ENCODE measurements around the gene NAP1L1. TPM values are rescaled to one million over a fixed set of nuclear protein-coding genes. Genes with fewer than 3 reads are reported as not detected.

NAP1L1 gene
- 100 to 1,000 TPM in 3 of 4 donors, 10 to 100 TPM in 1; 78.9 to 191 (median 150) TPM for total RNA-seq

DNA sequence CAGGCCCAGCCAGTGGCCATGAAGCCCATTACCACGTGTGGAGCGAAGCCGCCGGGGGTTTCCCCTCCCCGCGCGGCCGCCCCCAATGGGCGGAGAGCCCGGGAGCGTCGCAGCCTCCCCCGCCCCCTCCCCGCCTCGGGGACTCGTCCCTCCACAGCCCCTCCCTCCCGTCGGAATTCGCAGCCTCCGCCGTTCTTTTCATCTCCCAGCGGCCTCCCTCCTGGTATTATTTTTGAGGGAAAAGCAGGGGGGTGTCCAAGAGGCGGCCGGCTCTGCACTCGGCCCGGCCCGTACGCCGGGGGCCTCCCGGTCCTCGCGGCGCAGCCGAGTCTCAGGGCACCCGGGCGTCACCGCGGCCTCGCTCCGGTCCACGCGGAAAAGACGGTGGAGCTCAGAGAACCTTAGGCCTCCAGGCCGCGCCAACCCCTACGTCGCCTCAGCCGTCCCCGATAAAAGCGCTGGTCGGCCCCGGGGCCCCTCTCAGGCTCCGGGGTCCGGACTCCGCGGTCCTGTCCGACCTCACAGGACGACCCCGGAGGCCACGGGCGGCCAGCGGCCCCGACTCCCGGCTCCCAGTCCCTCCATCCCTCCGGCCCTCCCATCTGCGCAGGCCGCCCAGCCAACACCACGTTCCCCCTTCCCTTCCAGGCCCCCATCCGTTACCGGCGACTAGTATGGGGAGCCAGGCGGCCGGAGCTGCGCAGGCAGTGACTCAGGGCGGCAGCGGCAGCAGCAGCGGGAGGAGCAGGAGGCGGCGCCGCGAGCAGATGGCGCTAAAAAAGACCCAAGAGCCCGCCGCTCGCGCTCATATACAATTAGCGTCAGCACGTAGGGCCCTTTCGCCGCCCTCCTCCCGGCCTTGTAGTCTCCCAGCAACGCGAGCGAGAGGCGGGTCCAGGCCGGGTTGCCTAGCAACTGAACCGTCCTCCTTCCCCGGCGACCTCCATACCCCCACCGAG lies at the start of gene NAP1L1:
Gene NAP1L1 (minus strand): TSS at position 782 of the 959 bp plus-strand sequence. CDS start 10,466 bp downstream, outside the sequence.
- TF ChIP-seq EP300 (IDR thresholded peaks at IDR 0.05; ENCODE audit: low read depth): no peak
- TF ChIP-seq, protein P1, sequence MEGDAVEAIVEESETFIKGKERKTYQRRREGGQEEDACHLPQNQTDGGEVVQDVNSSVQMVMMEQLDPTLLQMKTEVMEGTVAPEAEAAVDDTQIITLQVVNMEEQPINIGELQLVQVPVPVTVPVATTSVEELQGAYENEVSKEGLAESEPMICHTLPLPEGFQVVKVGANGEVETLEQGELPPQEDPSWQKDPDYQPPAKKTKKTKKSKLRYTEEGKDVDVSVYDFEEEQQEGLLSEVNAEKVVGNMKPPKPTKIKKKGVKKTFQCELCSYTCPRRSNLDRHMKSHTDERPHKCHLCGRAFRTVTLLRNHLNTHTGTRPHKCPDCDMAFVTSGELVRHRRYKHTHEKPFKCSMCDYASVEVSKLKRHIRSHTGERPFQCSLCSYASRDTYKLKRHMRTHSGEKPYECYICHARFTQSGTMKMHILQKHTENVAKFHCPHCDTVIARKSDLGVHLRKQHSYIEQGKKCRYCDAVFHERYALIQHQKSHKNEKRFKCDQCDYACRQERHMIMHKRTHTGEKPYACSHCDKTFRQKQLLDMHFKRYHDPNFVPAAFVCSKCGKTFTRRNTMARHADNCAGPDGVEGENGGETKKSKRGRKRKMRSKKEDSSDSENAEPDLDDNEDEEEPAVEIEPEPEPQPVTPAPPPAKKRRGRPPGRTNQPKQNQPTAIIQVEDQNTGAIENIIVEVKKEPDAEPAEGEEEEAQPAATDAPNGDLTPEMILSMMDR (IDR thresholded peaks at IDR 0.05): no peak
- TF ChIP-seq POLR2A (IDR thresholded peaks at IDR 0.05): peak; percentile 89
- TF ChIP-seq POLR2AphosphoS5 (IDR thresholded peaks at IDR 0.05): peak; percentile 88 to 92 (median 92)
- Histone ChIP-seq H3K4me1 (peaks cover 0 to 33% (median 19%) of the 10 kb centered on the region in 4 donors), H3K4me3 (peak within 1 kb of the TSS; percentile 74 to 97 (median 84)), H3K36me3 (no peaks in the 10 kb centered on the region), H3K27ac (peak within 1 kb of the TSS; percentile 97 to 99 (median 98)), H3K27me3 (no peaks in the 10 kb centered on the region), H3K9me3 (peaks cover 0 to 1% of the 10 kb centered on the region in 2 donors)
- in situ Hi-C loops (cut with MboI; ENCODE audit: low pct_ligation_motif_present in 1 of 4, low pct_unique_long_range_greater_than_20kb in 1 of 4, low sequenced_read_pairs in 3 of 4): loop anchor here in 2 of 4 donors (25.0 kb wide), 1 partner anchor 478 kb away; the partner anchor contains the start of gene OSBPL8 (in 2 of the 2)
- 1% methylated on average over 98 of the region's 100 CpGs; no CpG with 5 or more reads in 1 of the 2 donors for WGBS, 2 donors (ENCODE audit: low coverage in 1 of 2)
- DNase-seq: peak; percentile 97
- intact Hi-C loops (cut with DNase I; ENCODE audit: low total_unique reads): no loop called here

DNA sequence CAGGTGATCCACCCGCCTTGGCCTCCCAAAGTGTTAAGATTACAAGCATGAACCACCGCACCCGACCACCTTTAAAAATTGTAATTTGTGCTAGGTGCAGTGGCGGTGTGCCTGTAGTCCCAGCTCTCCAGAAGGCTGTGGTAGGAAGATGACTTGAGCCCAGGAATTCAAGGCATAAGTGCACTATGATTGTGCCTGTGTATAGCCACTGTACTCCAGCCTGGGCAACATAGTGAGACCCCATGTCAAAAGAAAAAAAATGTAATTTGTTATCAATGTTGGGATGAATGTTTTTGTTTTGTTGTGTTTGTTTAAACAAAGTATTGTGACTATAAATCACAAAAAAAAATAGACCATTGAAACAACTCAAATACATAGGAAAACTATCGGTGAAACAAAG lies 43.1 kb upstream of the NAP1L1 start:
- intact Hi-C loops (cut with DNase I; ENCODE audit: low total_unique reads) (no loop called here), in situ Hi-C loops (cut with MboI; ENCODE audit: low pct_ligation_motif_present in 1 of 4, low pct_unique_long_range_greater_than_20kb in 1 of 4, low sequenced_read_pairs in 3 of 4) (no loop called here)
- no peak overlapping the region for H3K4me3 ChIP-seq
- H3K36me3 ChIP-seq: no peaks in the 10 kb centered on the region
- H3K27ac ChIP-seq: no peak overlapping the region
- 80 to 91% methylated on average over 1 to 5 of the region's 5 CpGs for WGBS, 2 donors (ENCODE audit: low coverage in 1 of 2)
- H3K4me1 ChIP-seq: no peaks in the 10 kb centered on the region
- TF ChIP-seq POLR2AphosphoS5 (IDR thresholded peaks at IDR 0.05): no peak
- no peak for TF ChIP-seq POLR2A (IDR thresholded peaks at IDR 0.05)
- H3K27me3 ChIP-seq: no peaks in the 10 kb centered on the region
- no peaks in the 10 kb centered on the region for H3K9me3 ChIP-seq
- no peak for DNase-seq

GRCh38 chr12:76124456-76124855 lies 40.0 kb upstream of the NAP1L1 start:
- Histone ChIP-seq H3K9me3 (no peaks in the 10 kb centered on the region), H3K4me1 (no peaks in the 10 kb centered on the region), H3K4me3 (no peak overlapping the region), H3K27me3 (no peaks in the 10 kb centered on the region), H3K36me3 (no peaks in the 10 kb centered on the region), H3K27ac (no peak overlapping the region)
- in situ Hi-C loops (cut with MboI; ENCODE audit: low pct_ligation_motif_present in 1 of 4, low pct_unique_long_range_greater_than_20kb in 1 of 4, low sequenced_read_pairs in 3 of 4) (no loop called here), intact Hi-C loops (cut with DNase I; ENCODE audit: low total_unique reads) (no loop called here)
- DNase-seq: no peak
- WGBS, 2 donors (ENCODE audit: low coverage in 1 of 2): 59 to 72% methylated on average over 5 of the region's 5 CpGs
- TF ChIP-seq EP300 (IDR thresholded peaks at IDR 0.05; ENCODE audit: low read depth): no peak
- no peak for TF ChIP-seq POLR2A (IDR thresholded peaks at IDR 0.05)
- TF ChIP-seq POLR2AphosphoS5 (IDR thresholded peaks at IDR 0.05): no peak

DNA sequence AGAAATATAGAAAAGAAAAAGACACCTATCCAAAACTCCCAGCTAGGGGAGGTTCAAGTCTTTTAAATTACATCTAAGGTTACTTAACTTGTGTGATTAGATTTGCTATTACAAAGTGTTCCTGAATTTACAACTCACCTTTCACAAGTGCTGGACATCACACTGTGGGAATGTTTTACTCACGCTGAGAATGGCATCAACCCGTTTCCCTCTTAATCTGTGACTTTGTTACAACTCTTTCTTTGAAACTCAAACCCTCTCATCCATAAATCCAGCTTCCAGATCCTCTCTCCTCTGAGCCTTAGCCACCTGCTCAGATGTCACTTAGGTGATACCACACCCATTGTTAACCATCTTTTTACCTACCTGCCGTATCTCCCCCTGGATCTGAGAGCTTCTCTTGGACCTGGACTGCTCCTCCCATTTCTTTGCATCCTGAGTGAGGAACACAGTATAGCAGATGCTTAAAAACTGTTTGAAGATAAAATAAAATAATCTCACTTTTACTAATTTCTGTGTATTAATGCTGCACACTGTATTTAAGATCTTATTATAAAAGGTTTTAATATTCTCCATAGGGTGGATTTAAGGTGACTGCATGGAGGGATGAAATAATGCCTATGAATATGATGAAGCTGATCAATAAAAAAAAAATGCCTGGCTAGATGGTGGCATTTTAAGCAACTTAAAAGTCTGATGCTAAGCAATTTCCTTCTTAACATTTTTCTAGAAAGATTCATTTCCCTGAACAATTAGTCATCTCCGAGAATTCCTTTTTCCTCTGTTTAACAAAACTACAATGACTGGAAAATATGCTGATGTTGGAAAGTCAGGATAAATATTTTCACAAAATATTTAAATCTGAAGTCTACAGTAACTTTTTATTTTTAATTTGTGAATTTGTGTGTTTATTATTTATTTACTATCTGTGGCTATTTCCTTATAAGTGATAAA lies 39.1 kb upstream of the NAP1L1 start:
- Histone ChIP-seq H3K4me1 (no peaks in the 10 kb centered on the region), H3K27me3 (no peaks in the 10 kb centered on the region), H3K27ac (no peak overlapping the region), H3K9me3 (no peaks in the 10 kb centered on the region), H3K36me3 (no peaks in the 10 kb centered on the region), H3K4me3 (no peak overlapping the region)
- 37 to 41% methylated on average over 4 of the region's 4 CpGs for WGBS, 2 donors (ENCODE audit: low coverage in 1 of 2)
- no peak for TF ChIP-seq POLR2AphosphoS5 (IDR thresholded peaks at IDR 0.05)
- no peak for TF ChIP-seq POLR2A (IDR thresholded peaks at IDR 0.05)
- TF ChIP-seq, protein P1 (IDR thresholded peaks at IDR 0.05): no peak
- TF ChIP-seq EP300 (IDR thresholded peaks at IDR 0.05; ENCODE audit: low read depth): no peak
- in situ Hi-C loops (cut with MboI; ENCODE audit: low pct_ligation_motif_present in 1 of 4, low pct_unique_long_range_greater_than_20kb in 1 of 4, low sequenced_read_pairs in 3 of 4): no loop called here
- DNase-seq: no peak
- intact Hi-C loops (cut with DNase I; ENCODE audit: low total_unique reads): no loop called here

Measured in transverse colon (tissue), 4 donors.